ENCODE results near the gene DCUN1D1.

Gene DCUN1D1

DNA sequence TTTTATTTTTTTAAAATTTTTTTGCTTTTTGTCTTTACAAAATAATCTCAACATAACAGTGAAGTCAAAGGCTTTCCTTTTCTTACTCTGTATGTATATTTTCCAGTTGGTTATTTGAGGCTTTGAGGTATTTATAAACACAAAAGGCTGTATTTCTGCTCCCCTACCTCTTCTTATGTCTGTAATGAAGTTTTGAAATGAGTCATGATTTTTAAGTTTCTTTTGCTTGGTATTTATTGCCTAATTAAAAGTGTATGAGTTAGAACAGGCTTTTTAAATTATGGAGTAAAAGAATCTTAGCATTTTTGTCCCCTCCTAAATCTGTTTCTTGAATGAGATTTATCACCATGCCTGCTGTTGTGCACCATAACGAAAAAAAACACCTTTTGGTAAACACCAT, 66.0 kb downstream of the DCUN1D1 start:
- no peak overlapping the region for H2BK15ac ChIP-seq (replicated peaks; ENCODE audit: low read depth)
- no peak overlapping the region for H2BK120ac ChIP-seq (ENCODE audit: low read depth, low read length)
- H3K36me3 ChIP-seq (ENCODE audit: control insufficient read depth, insufficient read depth, low read length) = no peaks in the 10 kb centered on the region
- no peak overlapping the region for H3K4ac ChIP-seq (ENCODE audit: low read depth, low read length)
- no CpG with 5 or more reads among the region's 1 CpG for WGBS (ENCODE audit: extremely low coverage, insufficient coverage, low lambda C conversion rate)
- no peak overlapping the region for H3K23ac ChIP-seq (ENCODE audit: low read length)
- no peak overlapping the region for H2BK5ac ChIP-seq (ENCODE audit: low read length)
- no peaks in the 10 kb centered on the region for H3K27me3 ChIP-seq (ENCODE audit: insufficient read depth, low read length, poor library complexity)
- H3K4me1 ChIP-seq (ENCODE audit: control insufficient read depth, low read depth, low read length) = no peaks in the 10 kb centered on the region
- no peak overlapping the region for H3K9ac ChIP-seq (ENCODE audit: low read length)
- H3K79me1 ChIP-seq (ENCODE audit: low read length) = no peaks in the 10 kb centered on the region
- H3K27ac ChIP-seq (ENCODE audit: low read depth, low read length) = no peak overlapping the region
- no peak overlapping the region for H4K5ac ChIP-seq (ENCODE audit: low read length)
- no peak overlapping the region for H4K8ac ChIP-seq (ENCODE audit: low read depth, low read length)
- no peak overlapping the region for H3K18ac ChIP-seq (ENCODE audit: low read length)
- DNase-seq = no peak
- no peak overlapping the region for H3K56ac ChIP-seq (ENCODE audit: low read length)
- no peak overlapping the region for H3K4me2 ChIP-seq (ENCODE audit: low read length)
- H3K79me2 ChIP-seq (ENCODE audit: control insufficient read depth, insufficient read depth, low read length) = no peaks in the 10 kb centered on the region
- no peak overlapping the region for H2AK5ac ChIP-seq (ENCODE audit: low read length)
- no peak overlapping the region for H3K4me3 ChIP-seq (ENCODE audit: low read length)

DNA sequence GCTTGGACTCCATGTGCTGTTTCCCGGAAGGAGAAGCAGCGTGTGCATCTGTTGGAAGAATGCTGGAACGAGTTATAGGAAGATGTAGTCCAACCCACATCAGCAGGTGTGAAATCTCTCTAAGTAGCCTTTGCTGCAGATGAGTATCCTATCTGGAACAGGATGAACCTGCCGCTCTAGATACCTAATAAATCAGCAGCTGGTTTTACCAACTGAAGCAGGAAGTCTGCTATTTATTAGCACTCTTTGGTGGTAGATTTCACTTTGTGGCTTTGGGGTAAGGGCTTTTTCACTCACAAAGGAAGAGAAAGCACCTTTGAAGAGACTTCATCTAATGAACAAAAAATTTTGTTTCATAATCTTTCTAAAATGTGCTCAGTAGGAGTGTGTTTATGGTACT, 66.4 kb downstream of the DCUN1D1 start:
- Histone ChIP-seq H3K56ac (ENCODE audit: low read length) (no peak overlapping the region), H4K5ac (ENCODE audit: low read length) (no peak overlapping the region), H3K4me3 (ENCODE audit: low read length) (no peak overlapping the region), H3K36me3 (ENCODE audit: control insufficient read depth, insufficient read depth, low read length) (no peaks in the 10 kb centered on the region), H2BK5ac (ENCODE audit: low read length) (no peak overlapping the region), H3K4ac (ENCODE audit: low read depth, low read length) (no peak overlapping the region), H3K18ac (ENCODE audit: low read length) (no peak overlapping the region), H2BK15ac (replicated peaks; ENCODE audit: low read depth) (no peak overlapping the region), H3K27ac (ENCODE audit: low read depth, low read length) (no peak overlapping the region), H3K4me1 (ENCODE audit: control insufficient read depth, low read depth, low read length) (no peaks in the 10 kb centered on the region), H3K23ac (ENCODE audit: low read length) (no peak overlapping the region), H4K8ac (ENCODE audit: low read depth, low read length) (no peak overlapping the region), H3K27me3 (ENCODE audit: insufficient read depth, low read length, poor library complexity) (no peaks in the 10 kb centered on the region), H3K79me2 (ENCODE audit: control insufficient read depth, insufficient read depth, low read length) (no peaks in the 10 kb centered on the region), H3K79me1 (ENCODE audit: low read length) (no peaks in the 10 kb centered on the region), H2AK5ac (ENCODE audit: low read length) (no peak overlapping the region), H2BK120ac (ENCODE audit: low read depth, low read length) (no peak overlapping the region), H3K9ac (ENCODE audit: low read length) (no peak overlapping the region), H3K4me2 (ENCODE audit: low read length) (no peak overlapping the region)
- no peak for DNase-seq
- no CpG with 5 or more reads among the region's 4 CpGs for WGBS (ENCODE audit: extremely low coverage, insufficient coverage, low lambda C conversion rate)

DNA sequence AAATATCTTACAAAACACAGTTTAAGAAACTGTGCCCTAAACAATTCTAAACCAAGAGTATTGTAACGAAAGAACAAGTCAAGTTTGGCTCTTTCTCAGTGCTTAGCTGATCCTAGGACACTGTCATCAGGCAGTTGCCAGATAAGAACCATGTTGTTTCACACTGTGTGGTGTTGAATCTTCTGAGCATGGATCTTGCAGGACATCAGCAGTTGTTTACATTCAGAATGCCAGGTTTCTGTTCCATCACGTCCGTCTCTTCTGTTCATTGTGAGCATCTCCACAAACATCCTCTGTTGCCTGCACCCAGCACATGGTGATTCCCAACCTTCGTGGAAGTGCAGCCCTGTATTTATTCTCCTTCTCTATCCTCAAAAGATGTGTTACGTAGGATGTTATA, 67.9 kb downstream of the DCUN1D1 start:
- H3K27me3 ChIP-seq (ENCODE audit: insufficient read depth, low read length, poor library complexity) = no peaks in the 10 kb centered on the region
- H3K79me1 ChIP-seq (ENCODE audit: low read length) = no peaks in the 10 kb centered on the region
- H3K4ac ChIP-seq (ENCODE audit: low read depth, low read length) = no peak overlapping the region
- peak; percentile 28 for DNase-seq
- no peak overlapping the region for H2BK5ac ChIP-seq (ENCODE audit: low read length)
- H3K9ac ChIP-seq (ENCODE audit: low read length) = no peak overlapping the region
- no peak overlapping the region for H3K27ac ChIP-seq (ENCODE audit: low read depth, low read length)
- H3K56ac ChIP-seq (ENCODE audit: low read length) = no peak overlapping the region
- no peak overlapping the region for H4K8ac ChIP-seq (ENCODE audit: low read depth, low read length)
- H3K4me2 ChIP-seq (ENCODE audit: low read length) = no peak overlapping the region
- no peak overlapping the region for H4K5ac ChIP-seq (ENCODE audit: low read length)
- no peak overlapping the region for H2BK120ac ChIP-seq (ENCODE audit: low read depth, low read length)
- no peak overlapping the region for H3K18ac ChIP-seq (ENCODE audit: low read length)
- no peak overlapping the region for H3K4me3 ChIP-seq (ENCODE audit: low read length)
- no peaks in the 10 kb centered on the region for H3K79me2 ChIP-seq (ENCODE audit: control insufficient read depth, insufficient read depth, low read length)
- no peaks in the 10 kb centered on the region for H3K36me3 ChIP-seq (ENCODE audit: control insufficient read depth, insufficient read depth, low read length)
- no peaks in the 10 kb centered on the region for H3K4me1 ChIP-seq (ENCODE audit: control insufficient read depth, low read depth, low read length)
- H3K23ac ChIP-seq (ENCODE audit: low read length) = no peak overlapping the region
- no CpG with 5 or more reads among the region's 5 CpGs for WGBS (ENCODE audit: extremely low coverage, insufficient coverage, low lambda C conversion rate)
- no peak overlapping the region for H2BK15ac ChIP-seq (replicated peaks; ENCODE audit: low read depth)
- peak overlapping the region; percentile 29 for H2AK5ac ChIP-seq (ENCODE audit: low read length)

GRCh38 chr3:182911782-182912111, 68.6 kb downstream of the DCUN1D1 start:
- no peak overlapping the region for H2BK15ac ChIP-seq (replicated peaks; ENCODE audit: low read depth)
- no peak for DNase-seq
- H4K5ac ChIP-seq (ENCODE audit: low read length) = no peak overlapping the region
- H3K23ac ChIP-seq (ENCODE audit: low read length) = no peak overlapping the region
- H3K18ac ChIP-seq (ENCODE audit: low read length) = no peak overlapping the region
- no peaks in the 10 kb centered on the region for H3K4me1 ChIP-seq (ENCODE audit: control insufficient read depth, low read depth, low read length)
- H3K79me2 ChIP-seq (ENCODE audit: control insufficient read depth, insufficient read depth, low read length) = no peaks in the 10 kb centered on the region
- H3K79me1 ChIP-seq (ENCODE audit: low read length) = no peaks in the 10 kb centered on the region
- H3K4me3 ChIP-seq (ENCODE audit: low read length) = no peak overlapping the region
- no peak overlapping the region for H3K4ac ChIP-seq (ENCODE audit: low read depth, low read length)
- no peak overlapping the region for H3K9ac ChIP-seq (ENCODE audit: low read length)
- no peak overlapping the region for H3K27ac ChIP-seq (ENCODE audit: low read depth, low read length)
- H2BK5ac ChIP-seq (ENCODE audit: low read length) = no peak overlapping the region
- H2BK120ac ChIP-seq (ENCODE audit: low read depth, low read length) = no peak overlapping the region
- H3K27me3 ChIP-seq (ENCODE audit: insufficient read depth, low read length, poor library complexity) = no peaks in the 10 kb centered on the region
- no peak overlapping the region for H2AK5ac ChIP-seq (ENCODE audit: low read length)
- H3K56ac ChIP-seq (ENCODE audit: low read length) = no peak overlapping the region
- H3K4me2 ChIP-seq (ENCODE audit: low read length) = no peak overlapping the region
- H3K36me3 ChIP-seq (ENCODE audit: control insufficient read depth, insufficient read depth, low read length) = no peaks in the 10 kb centered on the region
- H4K8ac ChIP-seq (ENCODE audit: low read depth, low read length) = no peak overlapping the region
- WGBS (ENCODE audit: extremely low coverage, insufficient coverage, low lambda C conversion rate) = 100% methylated on average over 1 of the region's 5 CpGs

GRCh38 chr3:182910936-182911781, 69.2 kb downstream of the DCUN1D1 start:
- Histone ChIP-seq H3K4me1 (ENCODE audit: control insufficient read depth, low read depth, low read length) (no peaks in the 10 kb centered on the region), H3K9ac (ENCODE audit: low read length) (no peak overlapping the region), H3K56ac (ENCODE audit: low read length) (no peak overlapping the region), H3K4me2 (ENCODE audit: low read length) (no peak overlapping the region), H2BK5ac (ENCODE audit: low read length) (no peak overlapping the region), H4K5ac (ENCODE audit: low read length) (no peak overlapping the region), H3K79me1 (ENCODE audit: low read length) (no peaks in the 10 kb centered on the region), H4K8ac (ENCODE audit: low read depth, low read length) (no peak overlapping the region), H3K4me3 (ENCODE audit: low read length) (no peak overlapping the region), H3K27me3 (ENCODE audit: insufficient read depth, low read length, poor library complexity) (no peaks in the 10 kb centered on the region), H3K4ac (ENCODE audit: low read depth, low read length) (no peak overlapping the region), H2BK15ac (replicated peaks; ENCODE audit: low read depth) (no peak overlapping the region), H3K79me2 (ENCODE audit: control insufficient read depth, insufficient read depth, low read length) (no peaks in the 10 kb centered on the region), H3K36me3 (ENCODE audit: control insufficient read depth, insufficient read depth, low read length) (no peaks in the 10 kb centered on the region), H2BK120ac (ENCODE audit: low read depth, low read length) (no peak overlapping the region), H3K23ac (ENCODE audit: low read length) (no peak overlapping the region), H2AK5ac (ENCODE audit: low read length) (no peak overlapping the region), H3K27ac (ENCODE audit: low read depth, low read length) (no peak overlapping the region), H3K18ac (ENCODE audit: low read length) (no peak overlapping the region)
- no peak for DNase-seq
- no CpG with 5 or more reads among the region's 5 CpGs for WGBS (ENCODE audit: extremely low coverage, insufficient coverage, low lambda C conversion rate)
